Measurements from ENCODE around the gene ROBO1. TPM values are rescaled to one million over a fixed set of nuclear protein-coding genes. Genes with fewer than 3 reads are reported as not detected.
A peak's percentile ranks its signal among the peaks of the same experiment; 100 is the strongest.

ROBO1 gene
- total and polyA plus RNA-seq, 2 of the 13 experiments (the other 11 are each of a cell fraction or from before 2014, with no cell fraction given): 52.2 to 71.0 TPM

DNA sequence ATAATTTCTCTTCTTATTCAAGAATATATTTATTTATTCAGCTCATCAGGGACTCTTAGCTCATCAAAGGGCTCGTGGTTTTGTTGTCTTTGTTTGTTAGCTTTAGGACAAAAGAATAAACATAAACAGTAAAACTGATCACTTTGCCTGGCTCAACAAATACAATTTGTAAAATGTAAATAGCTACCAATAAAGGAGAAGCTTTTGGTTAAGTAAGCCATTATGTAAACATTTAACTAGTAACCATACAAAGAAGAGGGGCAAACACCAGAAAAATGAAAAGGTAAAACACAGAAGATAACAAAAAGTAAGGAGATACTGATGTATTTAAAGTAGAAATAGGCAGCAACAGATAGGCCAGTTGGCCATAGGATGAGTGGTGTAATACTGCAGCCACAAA, 761.7 kb downstream of the ROBO1 start:
- Histone ChIP-seq H3K4me3 (replicated peaks in 1 of 3; ENCODE audit: insufficient read depth in 1 of 3, low read depth in 2 of 3, low read length in 3 of 3) (no peak overlapping the region), H3K27me3 (ENCODE audit: control insufficient read depth in 1 of 2, insufficient read depth in 2 of 2, low read length in 2 of 2) (no peaks in the 10 kb centered on the region), H3K4me2 (ENCODE audit: low read depth, low read length) (peak overlapping the region; percentile 25; the same call in 1 of the 2 replicates), H3K36me3 (replicated peaks in 1 of 2; ENCODE audit: control insufficient read depth in 1 of 2, insufficient read depth in 2 of 2, low read length in 2 of 2) (peaks cover 0 to 2% of the 10 kb centered on the region in 2 experiments; a peak in 2 of 5 replicates), H3K27ac (ENCODE audit: extremely low read length, insufficient read depth, low read length) (peak overlapping the region; percentile 19), H2AFZ (ENCODE audit: low read length) (no peak overlapping the region), H3K79me2 (ENCODE audit: insufficient read depth, low read length) (peaks cover 99% of the 10 kb centered on the region), H3K9ac (ENCODE audit: insufficient read depth, low read depth, low read length) (no peak overlapping the region), H4K20me1 (ENCODE audit: insufficient read depth, low read length) (peaks cover 23% of the 10 kb centered on the region), H3K4me1 (ENCODE audit: insufficient read depth, low read length) (peaks cover 69% of the 10 kb centered on the region), H3K9me3 (ENCODE audit: low read length) (no peaks in the 10 kb centered on the region)
- POLR2A ChIA-PET: interaction anchor here (1.3 to 3.1 kb wide), 3 partner anchors 11 to 13 kb away, joined by 5 to 13 read pairs (median 5); no protein-coding TSS in a partner anchor
- FAIRE-seq (no peak), DNase-seq (ENCODE audit: low spot score) (no peak), ATAC-seq (no peak; the same call in 2 of the 3 replicates)
- BruUV-seq (replicated peaks): no TSS peak
- intact Hi-C loops (cut with micrococcal nuclease; ENCODE audit: unreplicated experiment): no loop called here
- CTCF ChIA-PET (ENCODE audit: low intra/inter-chr PET ratio, low total read pairs): no interaction called here
- in situ Hi-C loops (cut with HindIII; ENCODE audit: extremely low pct_ligation_motif_present, low pct_unique_long_range_greater_than_20kb): no loop called here
- WGBS (ENCODE audit: low lambda C conversion rate): 24% methylated on average over 1 of the region's 1 CpG
- TF ChIP-seq, protein P1, sequence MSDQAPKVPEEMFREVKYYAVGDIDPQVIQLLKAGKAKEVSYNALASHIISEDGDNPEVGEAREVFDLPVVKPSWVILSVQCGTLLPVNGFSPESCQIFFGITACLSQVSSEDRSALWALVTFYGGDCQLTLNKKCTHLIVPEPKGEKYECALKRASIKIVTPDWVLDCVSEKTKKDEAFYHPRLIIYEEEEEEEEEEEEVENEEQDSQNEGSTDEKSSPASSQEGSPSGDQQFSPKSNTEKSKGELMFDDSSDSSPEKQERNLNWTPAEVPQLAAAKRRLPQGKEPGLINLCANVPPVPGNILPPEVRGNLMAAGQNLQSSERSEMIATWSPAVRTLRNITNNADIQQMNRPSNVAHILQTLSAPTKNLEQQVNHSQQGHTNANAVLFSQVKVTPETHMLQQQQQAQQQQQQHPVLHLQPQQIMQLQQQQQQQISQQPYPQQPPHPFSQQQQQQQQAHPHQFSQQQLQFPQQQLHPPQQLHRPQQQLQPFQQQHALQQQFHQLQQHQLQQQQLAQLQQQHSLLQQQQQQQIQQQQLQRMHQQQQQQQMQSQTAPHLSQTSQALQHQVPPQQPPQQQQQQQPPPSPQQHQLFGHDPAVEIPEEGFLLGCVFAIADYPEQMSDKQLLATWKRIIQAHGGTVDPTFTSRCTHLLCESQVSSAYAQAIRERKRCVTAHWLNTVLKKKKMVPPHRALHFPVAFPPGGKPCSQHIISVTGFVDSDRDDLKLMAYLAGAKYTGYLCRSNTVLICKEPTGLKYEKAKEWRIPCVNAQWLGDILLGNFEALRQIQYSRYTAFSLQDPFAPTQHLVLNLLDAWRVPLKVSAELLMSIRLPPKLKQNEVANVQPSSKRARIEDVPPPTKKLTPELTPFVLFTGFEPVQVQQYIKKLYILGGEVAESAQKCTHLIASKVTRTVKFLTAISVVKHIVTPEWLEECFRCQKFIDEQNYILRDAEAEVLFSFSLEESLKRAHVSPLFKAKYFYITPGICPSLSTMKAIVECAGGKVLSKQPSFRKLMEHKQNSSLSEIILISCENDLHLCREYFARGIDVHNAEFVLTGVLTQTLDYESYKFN (CRISPR knock-in tag; conservative IDR thresholded peaks at IDR 0.05): peak; percentile 36; the same call in 1 of the 2 replicates
- TF ChIP-seq CHD2 (IDR thresholded peaks at IDR 0.05; ENCODE audit: low read depth, low read length) (no peak), NCOA2 (CRISPR knock-in tag; IDR thresholded peaks at IDR 0.05) (peak; percentile 43; the same call in 1 of the 2 replicates), ATF4 (CRISPR knock-in tag; IDR thresholded peaks at IDR 0.05) (no peak), HDAC1 (CRISPR knock-in tag; IDR thresholded peaks at IDR 0.05) (peak; percentile 38; the same call in 1 of the 2 replicates), ZNF772 (CRISPR knock-in tag; IDR thresholded peaks at IDR 0.05) (no peak), FOXA1 (IDR thresholded peaks at IDR 0.05) (no peak), FOXA1 (CRISPR knock-in tag; IDR thresholded peaks at IDR 0.05) (0 out of 2 replicates have a peak, but pooled peaks have one; percentile 14)
- TF ChIP-seq, protein P2, sequence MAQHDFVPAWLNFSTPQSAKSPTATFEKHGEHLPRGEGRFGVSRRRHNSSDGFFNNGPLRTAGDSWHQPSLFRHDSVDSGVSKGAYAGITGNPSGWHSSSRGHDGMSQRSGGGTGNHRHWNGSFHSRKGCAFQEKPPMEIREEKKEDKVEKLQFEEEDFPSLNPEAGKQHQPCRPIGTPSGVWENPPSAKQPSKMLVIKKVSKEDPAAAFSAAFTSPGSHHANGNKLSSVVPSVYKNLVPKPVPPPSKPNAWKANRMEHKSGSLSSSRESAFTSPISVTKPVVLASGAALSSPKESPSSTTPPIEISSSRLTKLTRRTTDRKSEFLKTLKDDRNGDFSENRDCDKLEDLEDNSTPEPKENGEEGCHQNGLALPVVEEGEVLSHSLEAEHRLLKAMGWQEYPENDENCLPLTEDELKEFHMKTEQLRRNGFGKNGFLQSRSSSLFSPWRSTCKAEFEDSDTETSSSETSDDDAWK (CRISPR knock-in tag; IDR thresholded peaks at IDR 0.05): no peak
- TF ChIP-seq, protein P3, sequence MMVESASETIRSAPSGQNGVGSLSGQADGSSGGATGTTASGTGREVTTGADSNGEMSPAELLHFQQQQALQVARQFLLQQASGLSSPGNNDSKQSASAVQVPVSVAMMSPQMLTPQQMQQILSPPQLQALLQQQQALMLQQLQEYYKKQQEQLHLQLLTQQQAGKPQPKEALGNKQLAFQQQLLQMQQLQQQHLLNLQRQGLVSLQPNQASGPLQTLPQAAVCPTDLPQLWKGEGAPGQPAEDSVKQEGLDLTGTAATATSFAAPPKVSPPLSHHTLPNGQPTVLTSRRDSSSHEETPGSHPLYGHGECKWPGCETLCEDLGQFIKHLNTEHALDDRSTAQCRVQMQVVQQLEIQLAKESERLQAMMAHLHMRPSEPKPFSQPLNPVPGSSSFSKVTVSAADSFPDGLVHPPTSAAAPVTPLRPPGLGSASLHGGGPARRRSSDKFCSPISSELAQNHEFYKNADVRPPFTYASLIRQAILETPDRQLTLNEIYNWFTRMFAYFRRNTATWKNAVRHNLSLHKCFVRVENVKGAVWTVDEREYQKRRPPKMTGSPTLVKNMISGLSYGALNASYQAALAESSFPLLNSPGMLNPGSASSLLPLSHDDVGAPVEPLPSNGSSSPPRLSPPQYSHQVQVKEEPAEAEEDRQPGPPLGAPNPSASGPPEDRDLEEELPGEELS (CRISPR knock-in tag; IDR thresholded peaks at IDR 0.05): peak; percentile 75; the same call in 1 of the 2 replicates
- TF ChIP-seq, protein P4, sequence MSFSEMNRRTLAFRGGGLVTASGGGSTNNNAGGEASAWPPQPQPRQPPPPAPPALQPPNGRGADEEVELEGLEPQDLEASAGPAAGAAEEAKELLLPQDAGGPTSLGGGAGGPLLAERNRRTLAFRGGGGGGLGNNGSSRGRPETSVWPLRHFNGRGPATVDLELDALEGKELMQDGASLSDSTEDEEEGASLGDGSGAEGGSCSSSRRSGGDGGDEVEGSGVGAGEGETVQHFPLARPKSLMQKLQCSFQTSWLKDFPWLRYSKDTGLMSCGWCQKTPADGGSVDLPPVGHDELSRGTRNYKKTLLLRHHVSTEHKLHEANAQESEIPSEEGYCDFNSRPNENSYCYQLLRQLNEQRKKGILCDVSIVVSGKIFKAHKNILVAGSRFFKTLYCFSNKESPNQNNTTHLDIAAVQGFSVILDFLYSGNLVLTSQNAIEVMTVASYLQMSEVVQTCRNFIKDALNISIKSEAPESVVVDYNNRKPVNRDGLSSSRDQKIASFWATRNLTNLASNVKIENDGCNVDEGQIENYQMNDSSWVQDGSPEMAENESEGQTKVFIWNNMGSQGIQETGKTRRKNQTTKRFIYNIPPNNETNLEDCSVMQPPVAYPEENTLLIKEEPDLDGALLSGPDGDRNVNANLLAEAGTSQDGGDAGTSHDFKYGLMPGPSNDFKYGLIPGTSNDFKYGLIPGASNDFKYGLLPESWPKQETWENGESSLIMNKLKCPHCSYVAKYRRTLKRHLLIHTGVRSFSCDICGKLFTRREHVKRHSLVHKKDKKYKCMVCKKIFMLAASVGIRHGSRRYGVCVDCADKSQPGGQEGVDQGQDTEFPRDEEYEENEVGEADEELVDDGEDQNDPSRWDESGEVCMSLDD (CRISPR knock-in tag; IDR thresholded peaks at IDR 0.05; ENCODE audit: borderline replicate concordance): no peak
